ENCODE results near the gene EIF2B5.

EIF2B5 gene

DNA sequence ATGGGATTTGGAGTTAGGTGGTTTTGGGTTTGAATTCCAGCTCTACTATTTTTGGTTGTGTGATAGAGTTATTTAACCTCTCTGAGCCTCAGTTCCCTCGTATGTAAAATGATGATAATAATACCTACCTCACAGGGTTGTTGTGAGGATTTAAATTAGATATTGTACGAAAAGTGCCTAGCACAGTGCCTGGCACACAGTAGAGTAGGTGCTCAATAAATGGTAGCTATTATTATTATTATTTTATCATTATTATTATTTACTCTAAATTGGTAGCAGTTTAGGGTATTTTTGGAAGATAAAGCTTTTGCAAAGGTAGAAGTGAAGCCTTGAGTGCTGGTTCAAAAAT is 38.2 kb downstream of the EIF2B5 start:
- no peak for DNase-seq (ENCODE audit: low read depth in 2 of 2)

DNA sequence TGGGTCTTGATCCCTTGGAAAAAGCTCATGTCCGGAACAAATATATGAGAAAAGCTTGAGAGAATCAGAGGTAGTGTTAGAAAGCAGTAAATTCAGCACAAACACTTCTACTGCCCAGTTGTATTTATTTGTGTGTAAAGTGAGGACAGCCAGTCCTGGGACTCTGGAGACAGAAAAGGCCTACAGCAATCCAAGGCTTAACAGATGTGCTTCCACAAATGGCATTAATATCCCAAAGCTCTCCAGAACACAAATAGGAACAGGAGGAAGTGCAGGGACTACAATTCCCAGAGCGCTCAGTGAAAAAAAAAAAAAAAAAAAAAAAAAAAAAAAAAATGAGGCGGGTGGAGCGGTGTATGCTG is 39.1 kb downstream of the EIF2B5 start:
- no peak for DNase-seq (ENCODE audit: low read depth in 2 of 2)

GRCh38 chr3:184174646-184175492 is 39.7 kb downstream of the EIF2B5 start, which contains the start of gene AP2M1:
Gene AP2M1 (plus strand): TSS chr3:184174855. CDS start chr3:184176994, 2,139 bp downstream.
- peak; percentile 99 for DNase-seq (ENCODE audit: low read depth in 2 of 2)

DNA sequence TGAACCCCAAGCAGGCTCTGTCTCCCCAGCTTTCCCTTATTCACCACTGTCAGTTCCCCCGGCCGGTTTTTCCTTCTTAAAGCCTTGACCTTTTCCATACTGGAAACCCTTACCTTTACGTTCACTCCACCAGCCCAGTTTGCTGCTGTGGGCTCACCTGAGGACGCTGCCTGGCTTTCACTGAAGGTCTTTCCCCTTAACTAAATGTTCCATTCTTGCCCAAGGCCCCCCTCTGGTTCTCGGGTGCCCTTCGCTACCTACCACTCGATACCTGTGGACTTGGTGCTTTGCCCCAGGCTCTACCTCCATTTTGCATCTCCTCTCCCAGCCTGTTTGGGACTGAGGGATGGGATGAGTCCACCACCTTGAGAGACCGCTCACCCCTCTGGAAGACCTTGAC is 40.3 kb downstream of the EIF2B5 start:
- DNase-seq (ENCODE audit: low read depth in 2 of 2) = no peak

GRCh38 chr3:184175981-184176376 is 40.8 kb downstream of the EIF2B5 start:
- no peak for DNase-seq (ENCODE audit: low read depth in 2 of 2)

- DNase-seq (ENCODE audit: low read depth in 2 of 2) = peak; percentile 77 to 82
These were observed 41.5 kb downstream of the EIF2B5 start for GRCh38 chr3:184176377-184177330.

- no peak for DNase-seq (ENCODE audit: low read depth in 2 of 2)
These were observed 42.2 kb downstream of the EIF2B5 start for GRCh38 chr3:184177331-184177731.

DNA sequence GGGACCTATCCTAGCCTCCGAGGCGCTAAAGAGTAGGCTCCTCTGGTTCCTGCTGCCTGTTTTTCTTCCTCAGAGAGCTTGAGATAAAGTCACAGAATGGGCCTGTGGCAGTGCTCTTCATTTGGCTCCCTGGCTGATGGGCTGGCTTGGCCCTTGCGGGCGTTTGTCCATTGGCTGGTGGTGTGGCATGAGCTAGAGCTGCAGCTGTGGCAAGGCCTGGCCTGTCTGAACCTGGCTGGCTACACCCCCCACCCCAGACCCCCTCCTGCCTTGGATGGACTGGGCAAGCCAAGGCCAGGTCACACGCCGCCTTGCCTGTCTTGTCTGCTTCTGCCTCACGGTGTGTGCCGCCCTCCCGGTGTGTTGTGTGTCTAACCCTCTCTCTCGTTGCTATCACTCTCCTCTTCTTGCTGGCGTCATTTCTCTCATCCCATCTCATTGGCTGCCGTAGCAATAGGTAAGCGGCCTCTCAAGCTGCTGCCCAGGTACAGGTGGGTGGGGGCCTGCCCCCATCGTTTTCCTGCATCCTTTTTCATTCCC is 42.7 kb downstream of the EIF2B5 start:
- no peak for DNase-seq (ENCODE audit: low read depth in 2 of 2)

DNA sequence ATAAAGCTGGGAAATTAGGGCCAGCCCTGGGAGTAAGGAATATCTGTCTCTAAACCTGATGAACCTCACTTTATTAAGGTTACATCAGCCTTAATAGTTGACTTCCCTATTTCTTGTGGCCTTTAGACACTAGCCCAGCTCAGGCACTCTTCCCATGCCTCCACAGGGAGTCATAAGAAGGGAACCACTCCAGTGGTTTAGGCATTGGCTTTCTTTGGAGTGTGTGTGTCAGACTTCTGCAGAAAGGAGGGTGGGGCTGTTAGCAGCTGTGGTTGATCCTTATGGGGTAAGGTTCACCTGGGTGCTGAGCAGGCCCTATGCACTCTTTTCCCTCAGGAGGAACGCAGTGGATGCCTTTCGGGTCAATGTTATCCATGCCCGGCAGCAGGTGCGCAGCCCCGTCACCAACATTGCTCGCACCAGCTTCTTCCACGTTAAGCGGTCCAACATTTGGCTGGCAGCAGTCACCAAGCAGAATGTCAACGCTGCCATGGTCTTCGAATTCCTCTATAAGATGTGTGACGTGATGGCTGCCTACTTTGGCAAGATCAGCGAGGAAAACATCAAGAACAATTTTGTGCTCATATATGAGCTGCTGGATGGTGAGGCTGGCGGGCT is 43.5 kb downstream of the EIF2B5 start:
- DNase-seq (ENCODE audit: low read depth in 2 of 2) = no peak

DNA sequence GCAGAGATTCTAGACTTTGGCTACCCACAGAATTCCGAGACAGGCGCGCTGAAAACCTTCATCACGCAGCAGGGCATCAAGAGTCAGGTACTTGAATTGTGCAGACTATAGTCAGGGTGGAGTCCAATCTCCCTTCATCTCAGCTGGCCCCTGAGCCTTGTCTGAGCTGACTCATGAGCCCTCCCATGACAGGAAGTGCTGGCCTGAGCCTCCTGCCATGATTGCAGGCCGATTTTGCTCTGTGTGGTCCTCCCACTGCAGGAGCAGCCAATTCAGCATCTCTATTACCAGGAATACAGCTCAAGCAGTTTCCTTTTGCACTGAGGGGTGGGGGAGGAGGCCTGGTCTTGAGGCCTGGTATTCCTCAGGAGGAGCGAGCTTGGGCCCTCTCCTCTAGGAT is 45.0 kb downstream of the EIF2B5 start:
- no peak for DNase-seq (ENCODE audit: low read depth in 2 of 2)

GRCh38 chr3:184181596-184181995 is 46.4 kb downstream of the EIF2B5 start:
- no peak for DNase-seq (ENCODE audit: low read depth in 2 of 2)

- DNase-seq (ENCODE audit: low read depth in 2 of 2) = no peak
These were observed 48.5 kb downstream of the EIF2B5 start for GRCh38 chr3:184183679-184184078.

- DNase-seq (ENCODE audit: low read depth in 2 of 2) = no peak
These were observed 49.5 kb downstream of the EIF2B5 start for GRCh38 chr3:184184546-184185230.

DNA sequence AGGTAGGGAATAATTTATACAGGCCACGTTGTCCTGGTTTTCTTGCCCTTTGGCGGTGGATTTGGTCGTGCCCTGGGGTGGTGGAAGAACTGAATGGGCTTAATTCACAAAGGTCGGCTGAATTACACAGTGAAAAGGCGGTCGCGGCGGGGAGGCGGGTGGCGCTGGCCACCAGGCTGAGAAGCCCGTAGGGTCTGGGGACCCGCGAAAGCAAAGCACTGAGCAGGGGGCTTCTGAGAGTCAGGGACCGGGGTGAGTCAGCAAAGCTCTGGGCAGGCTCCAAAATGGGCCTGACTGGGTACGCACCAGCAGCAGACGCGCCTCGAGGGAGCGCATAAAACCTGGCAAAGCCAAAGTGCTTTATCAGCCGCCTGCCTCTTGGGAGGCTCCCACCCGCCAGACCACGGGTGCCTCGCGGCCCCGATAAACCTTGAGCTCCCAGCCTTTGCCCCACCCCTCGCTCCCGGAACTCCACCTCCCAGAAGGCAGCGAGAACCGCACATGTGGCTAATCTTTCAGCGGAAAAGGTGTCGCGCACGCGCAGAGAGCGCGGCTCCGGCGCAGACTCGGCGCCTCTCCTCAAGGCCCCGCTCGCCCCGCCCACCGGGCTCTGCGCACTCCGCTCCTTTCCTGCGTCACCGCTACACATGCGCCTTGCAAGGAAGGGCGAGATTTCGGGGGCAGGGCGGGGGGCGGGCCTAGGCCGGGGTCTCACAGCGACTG is 50.5 kb downstream of the EIF2B5 start:
- DNase-seq (ENCODE audit: low read depth in 2 of 2) = peak; percentile 95 to 97

DNA sequence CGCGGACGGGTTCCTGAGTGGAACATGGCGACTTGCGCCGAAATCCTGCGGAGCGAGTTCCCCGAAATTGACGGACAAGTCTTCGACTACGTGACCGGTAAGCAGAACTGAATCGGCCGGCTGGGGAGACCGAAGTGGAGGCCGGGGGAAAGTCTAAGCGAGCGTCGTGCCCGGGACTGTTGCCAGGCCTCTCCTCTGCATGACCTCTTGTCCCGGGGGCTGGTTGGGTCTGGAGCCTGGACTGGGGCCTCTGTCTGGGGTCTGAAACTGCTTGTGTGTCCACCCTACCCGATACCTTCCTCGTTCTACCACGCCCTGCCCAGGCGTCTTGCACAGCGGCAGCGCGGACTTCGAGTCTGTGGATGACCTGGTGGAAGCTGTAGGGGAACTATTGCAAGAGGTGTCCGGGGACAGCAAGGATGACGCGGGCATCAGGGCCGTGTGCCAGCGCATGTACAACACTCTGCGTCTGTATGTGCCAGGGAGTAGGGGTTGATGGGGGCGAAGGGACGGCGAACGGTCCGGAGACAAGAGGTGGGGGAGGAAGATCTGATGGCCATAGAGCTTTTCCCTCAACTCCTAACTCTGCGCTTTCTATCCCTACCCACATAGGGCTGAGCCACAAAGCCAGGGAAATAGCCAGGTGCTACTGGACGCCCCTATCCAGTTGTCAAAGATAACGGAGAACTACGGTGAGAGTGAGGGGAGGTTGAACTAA is 51.2 kb downstream of the EIF2B5 start, which contains the start of gene ABCF3:
Gene ABCF3, plus strand, starts transcription at position 16 of the 718 bp plus-strand sequence. Its CDS starts 9 bp downstream, at position 25.
- DNase-seq (ENCODE audit: low read depth in 2 of 2) = no peak

- no peak for DNase-seq (ENCODE audit: low read depth in 2 of 2)
These were observed 51.7 kb downstream of the EIF2B5 start for GRCh38 chr3:184186902-184187207.

- DNase-seq (ENCODE audit: low read depth in 2 of 2) = no peak
These were observed 52.9 kb downstream of the EIF2B5 start for GRCh38 chr3:184188080-184188479.

GRCh38 chr3:184189421-184189820 is 54.3 kb downstream of the EIF2B5 start:
- no peak for DNase-seq (ENCODE audit: low read depth in 2 of 2)

DNA sequence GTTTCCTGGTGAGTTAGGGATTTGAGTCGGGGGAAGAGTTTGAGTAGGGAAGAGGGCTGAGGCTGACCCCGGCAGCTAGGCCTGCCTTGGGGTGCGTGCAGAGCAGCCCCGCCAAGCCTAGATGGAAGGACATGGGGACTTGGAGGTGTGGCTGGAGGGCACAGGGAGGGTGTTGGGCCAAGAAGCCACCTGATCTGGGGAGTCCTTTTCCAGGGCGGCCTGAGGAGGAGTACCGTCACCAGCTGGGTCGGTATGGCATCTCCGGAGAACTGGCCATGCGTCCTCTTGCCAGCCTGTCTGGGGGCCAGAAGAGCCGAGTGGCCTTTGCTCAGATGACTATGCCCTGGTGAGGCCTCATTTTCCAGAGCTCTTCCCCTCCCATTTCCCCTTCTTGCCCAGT is 57.7 kb downstream of the EIF2B5 start:
- DNase-seq (ENCODE audit: low read depth in 2 of 2) = no peak

- DNase-seq (ENCODE audit: low read depth in 2 of 2) = no peak
These were observed 58.9 kb downstream of the EIF2B5 start for GRCh38 chr3:184193991-184194539.
